Spleen (tissue), 11 donors: Measurements from ENCODE around the gene MTMR3. TPM values are rescaled to one million over a fixed set of nuclear protein-coding genes. Genes with fewer than 3 reads are reported as not detected.

ENCODE experiments used
- DNase-seq: peaks from one replicate; pipeline ENCODE4 v3.0.0-alpha.2; 2020
- H3K27ac ChIP-seq, 8 donors: fragments of 200-600 bp; sonication (generic) in 7 of 8; 1 replicate in 4 of 8; 2 replicates in 4 of 8; pipeline versions ENCODE4 v1.5.0 to v1.8.0; 2016 to 2021; ENCODE audit warnings: inconsistent platforms in 4 of 8, mild to moderate bottlenecking in 4 of 8, moderate library complexity in 1 of 8
- H3K27me3 ChIP-seq, 7 donors: fragments of 200-600 bp; sonication (generic) in 6 of 7; replicated peaks in 1 of 7; 1 replicate in 4 of 7; 2 replicates in 3 of 7; pipeline versions ENCODE4 v1.5.0 to v1.8.0; 2016 to 2021; ENCODE audit warnings: inconsistent platforms in 3 of 7, mild to moderate bottlenecking in 1 of 7
- H3K36me3 ChIP-seq, 6 donors: fragments of 200-600 bp; sonication (generic) in 5 of 6; 1 replicate in 4 of 6; 2 replicates in 2 of 6; pipeline versions ENCODE4 v1.5.0 to v1.8.0; 2016 to 2021; ENCODE audit warnings: inconsistent platforms in 2 of 6
- H3K4me1 ChIP-seq, 6 donors: fragments of 200-600 bp; sonication (generic) in 5 of 6; 1 replicate in 3 of 6; 2 replicates in 3 of 6; pipeline versions ENCODE4 v1.5.0 to v1.8.0; 2016 to 2021; ENCODE audit warnings: inconsistent platforms in 3 of 6
- H3K4me3 ChIP-seq, 8 donors: fragments of 200-600 bp; sonication (generic) in 7 of 8; 1 replicate in 4 of 8; 2 replicates in 4 of 8; pipeline versions ENCODE4 v1.5.0 to v1.8.0; 2016 to 2021; ENCODE audit warnings: inconsistent platforms in 4 of 8, mild to moderate bottlenecking in 4 of 8, moderate library complexity in 2 of 8
- H3K9me3 ChIP-seq, 8 donors: fragments of 200-600 bp; sonication (generic) in 7 of 8; 1 replicate in 4 of 8; 2 replicates in 4 of 8; pipeline versions ENCODE4 v1.5.0 to v1.8.0; 2016 to 2021; ENCODE audit warnings: inconsistent platforms in 4 of 8
- POLR2A ChIP-seq, 3 donors: fragments of 450-650 bp; IDR thresholded peaks; one replicate each; pipeline ENCODE4 v1.5.1; 2017; ENCODE audit warnings: antibody characterized with exemption in 3 of 3, mild to moderate bottlenecking in 1 of 3
- POLR2AphosphoS5 ChIP-seq, 3 donors: sonication (generic); formaldehyde crosslinking; IDR thresholded peaks; one replicate each; pipeline ENCODE4 v1.5.1; 2017; ENCODE audit warnings: antibody characterized with exemption in 3 of 3
- WGBS, 5 donors: extraction: QIAGEN DNeasy Blood & Tissue Kit in 3 of 5; methylation state at CpG; one replicate each; pipeline versions ENCODE4 v1.1.5 to v1.1.7; 2013 to 2018; 5-methylcytosine and 5-hydroxymethylcytosine counted together
- intact Hi-C: fragments of 100-400 bp; cut with DNase I; formaldehyde crosslinking; loops from one replicate; pipeline ENCODE4 v1.15.0; 2023; ENCODE audit warnings: low total_unique reads
- polyA plus RNA-seq, 3 donors: library from polyadenylated mRNA; stranded (reverse); fragments of 200-250 nt; gene quantifications; one replicate each; pipeline ENCODE4 v1.2.1, GENCODE V29; 2013
- total RNA-seq, 7 donors: library from RNA; depleted of rRNA in 3 of 7; stranded (reverse); fragments of >200 nt in 3 of 7; fragmentation: NEBNext Ultra II Directional in 4 of 7; extraction: Animal tissue kit (Norgen Biotek cat#: 25700) in 4 of 7; gene quantifications; one replicate each; pipeline versions ENCODE4 v1.1.0 to v1.2.1, GENCODE V29; 2016 to 2021
- TF ChIP-seq, protein P1 (sequence below), 11 experiments: fragments of 200-600 bp in 7 of 11; fragments of 450-650 bp in 4 of 11; sonication (generic) in 4 of 11; IDR thresholded peaks in 8 of 11; conservative IDR thresholded peaks in 3 of 11; 1 replicate in 7 of 11; 2 replicates in 4 of 11; pipeline versions ENCODE4 v1.4.0 to v1.8.0; 2016 to 2021; ENCODE audit warnings: antibody characterized with exemption in 11 of 11, inconsistent platforms in 4 of 11, mild to moderate bottlenecking in 1 of 11
- donor health status: healthy with polysubstance abuse.
- donor health status: DM: no; HTN: no; CAD: no; lungs with moderate emphysema.
- donor health status: DM: no; HTN: no; CAD: no.
- donor health status: Bipolar disorder and iron deficiency.
- donor health status: healthy.
- donor health status: DM: no; HTN: no; CAD: no.
- donor health status: DM: yes; HTN: yes; CAD: no.

Gene MTMR3
- total and polyA plus RNA-seq, 10 donors: 5.3 to 137 (median 76.2) TPM

DNA sequence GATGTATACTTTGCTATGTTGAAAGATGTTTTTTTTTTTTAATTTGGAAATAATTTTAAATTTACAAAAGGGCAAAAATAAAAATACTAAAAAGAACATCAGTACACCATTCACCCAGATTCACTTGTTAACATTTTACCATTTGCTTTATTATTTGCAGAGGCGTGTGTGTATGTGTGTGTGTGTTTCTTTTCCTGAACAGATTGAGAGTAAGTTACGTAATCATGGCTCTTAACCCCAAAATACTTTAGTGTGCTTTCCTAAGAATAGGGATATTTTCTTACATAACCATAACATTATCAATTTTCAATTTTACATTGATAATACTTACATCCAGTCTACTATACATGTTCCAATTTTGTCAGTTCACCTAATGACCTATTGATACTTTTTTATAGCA lies 105.7 kb downstream of the MTMR3 start:
- no peaks in the 10 kb centered on the region for H3K27me3 ChIP-seq
- H3K9me3 ChIP-seq: no peaks in the 10 kb centered on the region
- no peak overlapping the region for H3K27ac ChIP-seq
- WGBS, 5 donors: 57 to 84% (median 71%) methylated on average over 2 of the region's 2 CpGs
- H3K4me1 ChIP-seq: peaks cover 0 to 16% (median 0%) of the 10 kb centered on the region in 6 donors
- H3K4me3 ChIP-seq: no peak overlapping the region
- no peak for DNase-seq
- TF ChIP-seq POLR2AphosphoS5 (IDR thresholded peaks at IDR 0.05): no peak
- TF ChIP-seq POLR2A (IDR thresholded peaks at IDR 0.05): no peak
- TF ChIP-seq, protein P1, sequence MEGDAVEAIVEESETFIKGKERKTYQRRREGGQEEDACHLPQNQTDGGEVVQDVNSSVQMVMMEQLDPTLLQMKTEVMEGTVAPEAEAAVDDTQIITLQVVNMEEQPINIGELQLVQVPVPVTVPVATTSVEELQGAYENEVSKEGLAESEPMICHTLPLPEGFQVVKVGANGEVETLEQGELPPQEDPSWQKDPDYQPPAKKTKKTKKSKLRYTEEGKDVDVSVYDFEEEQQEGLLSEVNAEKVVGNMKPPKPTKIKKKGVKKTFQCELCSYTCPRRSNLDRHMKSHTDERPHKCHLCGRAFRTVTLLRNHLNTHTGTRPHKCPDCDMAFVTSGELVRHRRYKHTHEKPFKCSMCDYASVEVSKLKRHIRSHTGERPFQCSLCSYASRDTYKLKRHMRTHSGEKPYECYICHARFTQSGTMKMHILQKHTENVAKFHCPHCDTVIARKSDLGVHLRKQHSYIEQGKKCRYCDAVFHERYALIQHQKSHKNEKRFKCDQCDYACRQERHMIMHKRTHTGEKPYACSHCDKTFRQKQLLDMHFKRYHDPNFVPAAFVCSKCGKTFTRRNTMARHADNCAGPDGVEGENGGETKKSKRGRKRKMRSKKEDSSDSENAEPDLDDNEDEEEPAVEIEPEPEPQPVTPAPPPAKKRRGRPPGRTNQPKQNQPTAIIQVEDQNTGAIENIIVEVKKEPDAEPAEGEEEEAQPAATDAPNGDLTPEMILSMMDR (IDR thresholded peaks at IDR 0.05 in 8 of 11, conservative IDR thresholded peaks at IDR 0.05 in 3 of 11): no peak
- intact Hi-C loops: no loop called here
- H3K36me3 ChIP-seq: peaks cover 0 to 100% (median 34%) of the 10 kb centered on the region in 6 donors

DNA sequence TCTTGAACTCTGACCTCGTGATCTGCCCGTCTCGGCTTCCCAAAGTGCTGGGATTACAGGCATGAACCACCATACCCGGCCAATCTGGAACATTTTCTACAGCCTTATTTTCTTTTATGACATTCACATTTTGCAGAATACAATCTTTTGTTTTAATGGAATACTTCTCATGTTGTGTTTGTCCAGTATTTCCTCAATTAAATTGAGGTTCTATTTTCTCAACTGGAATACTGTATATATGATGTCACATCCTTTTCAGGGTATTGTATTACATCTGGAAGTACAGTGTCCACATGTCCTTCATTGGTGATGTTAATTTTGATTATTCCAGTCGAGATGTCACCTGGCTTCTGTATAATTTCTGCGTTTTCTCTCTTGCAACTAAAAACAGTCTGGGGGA lies 106.5 kb downstream of the MTMR3 start:
- TF ChIP-seq POLR2A (IDR thresholded peaks at IDR 0.05) (no peak), POLR2AphosphoS5 (IDR thresholded peaks at IDR 0.05) (no peak)
- TF ChIP-seq, protein P1 (IDR thresholded peaks at IDR 0.05 in 8 of 11, conservative IDR thresholded peaks at IDR 0.05 in 3 of 11): no peak
- Histone ChIP-seq H3K4me3 (no peak overlapping the region), H3K27ac (no peak overlapping the region), H3K27me3 (no peaks in the 10 kb centered on the region), H3K4me1 (peaks cover 0 to 23% (median 0%) of the 10 kb centered on the region in 6 donors), H3K36me3 (peaks cover 0 to 100% (median 31%) of the 10 kb centered on the region in 6 donors), H3K9me3 (no peaks in the 10 kb centered on the region)
- 90 to 98% (median 96%) methylated on average over 6 of the region's 6 CpGs for WGBS, 5 donors
- intact Hi-C loops: no loop called here
- DNase-seq: no peak

DNA sequence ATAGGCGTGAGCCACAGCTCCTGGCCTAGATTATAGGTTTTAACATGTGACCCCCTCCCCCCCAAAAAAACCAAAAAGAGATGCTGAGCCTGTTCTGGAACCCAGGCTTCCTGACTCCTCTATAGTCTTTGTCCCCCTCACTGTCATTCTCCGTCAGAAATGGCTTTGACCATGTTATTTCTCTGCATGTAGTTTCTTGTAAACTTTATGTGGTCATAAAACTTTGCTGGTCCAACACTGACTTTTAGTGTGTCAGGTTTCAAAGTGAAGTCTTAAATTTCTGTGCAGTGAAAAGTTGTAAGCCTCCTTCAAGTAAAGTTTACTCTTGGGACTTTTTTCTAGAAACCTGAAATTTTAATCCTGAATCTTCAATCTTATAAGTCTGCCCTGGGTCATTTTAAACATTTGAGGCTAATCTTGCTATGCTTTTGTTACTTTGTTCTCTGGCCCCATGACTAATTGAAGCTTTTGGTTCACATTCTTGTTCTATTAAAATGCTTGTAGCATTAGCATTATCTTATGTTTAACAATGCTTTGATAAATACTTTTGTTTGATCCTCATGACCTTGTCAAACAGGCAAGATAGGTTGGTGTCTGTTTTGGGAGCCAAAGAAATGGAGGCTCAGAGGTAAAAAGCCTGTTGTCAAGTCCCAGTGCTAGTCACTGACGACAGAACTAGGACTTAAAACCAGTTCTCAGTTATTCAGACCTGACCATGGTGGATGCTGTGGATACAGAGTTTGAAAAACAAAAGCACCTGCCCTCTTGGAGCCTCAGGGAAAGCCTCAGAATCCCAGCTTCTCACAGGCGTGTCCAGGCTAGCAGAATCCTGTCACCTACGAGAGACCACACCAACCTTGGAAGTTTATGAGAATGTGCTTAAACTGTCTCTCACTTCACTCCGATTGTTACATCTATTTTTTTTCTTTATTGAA lies 109.6 kb downstream of the MTMR3 start:
- Histone ChIP-seq H3K27me3 (no peaks in the 10 kb centered on the region), H3K4me1 (peaks cover 0 to 42% (median 6%) of the 10 kb centered on the region in 6 donors), H3K27ac (no peak overlapping the region), H3K4me3 (no peak overlapping the region), H3K9me3 (no peaks in the 10 kb centered on the region), H3K36me3 (peaks cover 0 to 76% (median 24%) of the 10 kb centered on the region in 6 donors)
- TF ChIP-seq POLR2AphosphoS5 (IDR thresholded peaks at IDR 0.05) (no peak), POLR2A (IDR thresholded peaks at IDR 0.05) (no peak)
- TF ChIP-seq, protein P1 (IDR thresholded peaks at IDR 0.05 in 8 of 11, conservative IDR thresholded peaks at IDR 0.05 in 3 of 11): no peak
- 89 to 97% (median 92%) methylated on average over 6 of the region's 6 CpGs for WGBS, 5 donors
- DNase-seq: no peak
- intact Hi-C loops: no loop called here

DNA sequence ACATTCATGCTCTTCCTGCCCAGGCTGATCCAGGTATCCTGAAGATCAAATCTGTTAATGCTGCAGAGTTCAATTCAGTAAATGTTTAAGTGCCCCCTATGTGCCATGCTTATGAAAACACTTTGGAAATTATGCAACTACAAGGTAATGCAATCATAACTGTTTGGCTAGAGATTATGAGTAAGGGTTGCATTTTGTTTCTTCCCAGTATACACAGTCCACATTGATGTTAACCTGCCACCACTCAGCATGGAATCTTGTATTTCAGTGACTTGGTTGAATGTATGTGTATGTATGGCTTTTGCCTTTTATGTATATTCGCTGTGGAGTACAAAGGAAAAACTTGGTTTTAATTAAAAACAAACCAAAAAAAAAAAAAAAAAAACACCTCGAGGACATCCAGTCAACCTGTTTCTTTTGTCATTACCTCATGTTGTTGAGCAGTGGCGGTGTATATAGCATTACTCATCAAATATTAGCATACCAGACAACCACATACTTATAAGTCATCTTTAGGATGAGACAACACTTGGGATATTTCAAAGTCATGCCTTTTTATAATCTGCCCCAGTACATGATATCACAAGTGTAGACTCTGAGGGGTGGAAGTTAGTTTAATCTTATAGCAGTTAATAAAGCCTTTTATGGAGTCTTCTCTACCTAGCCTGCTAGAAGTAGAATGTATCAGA lies 111.2 kb downstream of the MTMR3 start:
- Histone ChIP-seq H3K36me3 (peaks cover 6 to 75% (median 25%) of the 10 kb centered on the region in 6 donors), H3K4me1 (peaks cover 0 to 41% (median 6%) of the 10 kb centered on the region in 6 donors), H3K4me3 (no peak overlapping the region), H3K27ac (peak overlapping the region in 5 of 8 donors; percentile 32 to 56 (median 49)), H3K9me3 (no peaks in the 10 kb centered on the region), H3K27me3 (no peaks in the 10 kb centered on the region)
- no peak for DNase-seq
- intact Hi-C loops: no loop called here
- WGBS, 5 donors: 75 to 89% (median 81%) methylated on average over 3 of the region's 3 CpGs
- TF ChIP-seq POLR2A (IDR thresholded peaks at IDR 0.05): no peak
- TF ChIP-seq, protein P1 (IDR thresholded peaks at IDR 0.05 in 8 of 11, conservative IDR thresholded peaks at IDR 0.05 in 3 of 11): no peak
- TF ChIP-seq POLR2AphosphoS5 (IDR thresholded peaks at IDR 0.05): no peak
